PC-3 (cell line): ENCODE data around the gene SERPINF2. TPM values are rescaled to one million over a fixed set of nuclear protein-coding genes. Genes with fewer than 3 reads are reported as not detected.
"Not testable (repeated sequence)": the region's sequence is repeated elsewhere in the genome, so short reads cannot be mapped to it uniquely, and the experiment has no call there.

Experiments
- ATAC-seq: fragments of 200-7000 bp; cut with Tn5 transposase; 2 replicates; pipeline ENCODE4 v1.9.1; 2020; ENCODE audit warnings: mild to moderate bottlenecking, moderate library complexity
- BruUV-seq: library from RNA; stranded (reverse); fragments of 400-500 nt; replicated peaks from 2 replicates; lab custom pipeline; 2021; lab: Mats Ljungman, UMichigan
- CTCF ChIA-PET: fragments of 300-600 bp; sonication (Branson Sonifier 250); formaldehyde crosslinking; loops from one replicate; lab custom pipeline; 2022; ENCODE audit warnings: antibody characterized with exemption; lab: Charles Lee
- POLR2A ChIA-PET: fragments of 300-600 bp; sonication (Branson Sonifier 250); formaldehyde crosslinking; loops from one replicate; lab custom pipeline; 2022; ENCODE audit warnings: antibody characterized with exemption; ENCODE audit not compliant: unreplicated experiment; lab: Charles Lee
- DNase-seq: peaks from one replicate; pipeline ENCODE4 v3.0.0-alpha.2; 2015
- H2AFZ ChIP-seq: fragments of 300-600 bp; sonication (generic); 2 replicates; pipeline ENCODE4 v1.6.0; 2016; ENCODE audit warnings: antibody characterized with exemption, low read length
- H3F3A ChIP-seq: fragments of 300-600 bp; sonication (generic); one replicate; pipeline ENCODE4 v1.6.0; 2017; ENCODE audit warnings: antibody characterized with exemption, low read length, control low read depth, mild to moderate bottlenecking; ENCODE audit not compliant: unreplicated experiment
- H3K27ac ChIP-seq: fragments of 300-600 bp; sonication (generic); 2 replicates; pipeline ENCODE4 v1.5.1; 2016; ENCODE audit warnings: mild to moderate bottlenecking, low read length
- H3K27me3 ChIP-seq: fragments of 300-600 bp; sonication (generic); 2 replicates; pipeline ENCODE4 v1.6.1; 2016; ENCODE audit warnings: low read length, mixed read lengths
- H3K36me3 ChIP-seq: fragments of 300-600 bp; sonication (generic); 2 replicates; pipeline ENCODE4 v1.6.1; 2016; ENCODE audit warnings: low read depth, mixed run types, low read length, mixed read lengths
- H3K4me1 ChIP-seq: fragments of 300-600 bp; sonication (generic); 2 replicates; pipeline ENCODE4 v1.5.1; 2016; ENCODE audit warnings: low read length; ENCODE audit not compliant: insufficient read depth
- H3K4me2 ChIP-seq: fragments of 300-600 bp; sonication (generic); 2 replicates; pipeline ENCODE4 v1.6.0; 2016; ENCODE audit warnings: low read length
- H3K4me3 ChIP-seq: fragments of 300-600 bp; sonication (generic); 2 replicates; pipeline ENCODE4 v1.5.1; 2016; ENCODE audit warnings: mild to moderate bottlenecking, low read length, mixed read lengths
- H3K79me2 ChIP-seq: fragments of 300-600 bp; sonication (generic); 2 replicates; pipeline ENCODE4 v1.6.1; 2017; ENCODE audit warnings: low read length, mixed read lengths
- H3K9ac ChIP-seq: fragments of 300-600 bp; sonication (generic); 2 replicates; pipeline ENCODE4 v1.6.0; 2016; ENCODE audit warnings: mild to moderate bottlenecking, low read length
- H3K9me2 ChIP-seq: fragments of 300-600 bp; sonication (generic); replicated peaks from 2 replicates; pipeline ENCODE4 v1.6.1; 2016; ENCODE audit warnings: mixed run types, low read length, mixed read lengths
- H3K9me3 ChIP-seq: fragments of 300-600 bp; sonication (generic); 2 replicates; pipeline ENCODE4 v1.6.1; 2016; ENCODE audit warnings: low read length, mixed read lengths
- H4K20me1 ChIP-seq: fragments of 300-600 bp; sonication (generic); 2 replicates; pipeline ENCODE4 v1.6.1; 2016; ENCODE audit warnings: low read length, mixed read lengths
- CTCF ChIP-seq: fragments of 300-600 bp; sonication (generic); conservative IDR thresholded peaks from 2 replicates; pipeline ENCODE4 v1.5.1; 2017; ENCODE audit warnings: antibody characterized with exemption, low read depth, mild to moderate bottlenecking, low read length
- EZH2 ChIP-seq: fragments of 300-600 bp; sonication (generic); IDR thresholded peaks from one replicate; pipeline ENCODE4 v1.6.1; 2017; ENCODE audit warnings: antibody characterized with exemption, mild to moderate bottlenecking, low read length; ENCODE audit not compliant: unreplicated experiment
- EZH2phosphoT487 ChIP-seq: fragments of 300-600 bp; sonication (generic); IDR thresholded peaks from 2 replicates; pipeline ENCODE4 v1.6.1; 2018; ENCODE audit warnings: mild to moderate bottlenecking, antibody characterized with exemption, low read length, borderline replicate concordance
- intact Hi-C: fragments of 100-400 bp; cut with micrococcal nuclease; formaldehyde crosslinking; loops from 2 replicates; pipeline ENCODE4 v1.9.0; 2023
- total RNA-seq: library from RNA; depleted of rRNA; stranded (reverse); fragments of >200 nt; gene quantifications from 2 replicates; pipeline ENCODE4 v1.2.3, GENCODE V29; 2014

The SERPINF2 gene
- total RNA-seq, 1 experiment from 2014 or later = 2.5 TPM

GRCh38 chr17:1773000-1773695, 30.5 kb downstream of the SERPINF2 start:
- not testable (repeated sequence) for ATAC-seq

GRCh38 chr17:1773696-1774181, 31.1 kb downstream of the SERPINF2 start:
- Histone ChIP-seq H2AFZ (no peak overlapping the region), H3K9ac (no peak overlapping the region), H3F3A (no peaks in the 10 kb centered on the region), H3K4me3 (no peak overlapping the region), H3K27ac (no peak overlapping the region), H3K9me2 (no peaks in the 10 kb centered on the region), H3K36me3 (no peaks in the 10 kb centered on the region), H3K9me3 (no peaks in the 10 kb centered on the region), H3K27me3 (no peaks in the 10 kb centered on the region), H3K4me1 (no peaks in the 10 kb centered on the region), H3K79me2 (no peaks in the 10 kb centered on the region), H3K4me2 (no peak overlapping the region), H4K20me1 (no peaks in the 10 kb centered on the region)
- TF ChIP-seq EZH2 = no peak
- no peak for TF ChIP-seq EZH2phosphoT487
- no peak for TF ChIP-seq CTCF
- intact Hi-C loops = no loop called here
- DNase-seq (no peak), ATAC-seq (no peak)
- ChIA-PET POLR2A (no interaction called here), CTCF (no interaction called here)
- no TSS peak for BruUV-seq

More at GRCh38 chr17:1773000-1773695, 30.5 kb downstream of the SERPINF2 start:
- intact Hi-C loops, CTCF ChIA-PET, H3K9me2 ChIP-seq, H3K9me3 ChIP-seq, H3K4me3 ChIP-seq, H3K27me3 ChIP-seq, H3K79me2 ChIP-seq, H3K4me1 ChIP-seq, H4K20me1 ChIP-seq, H3K4me2 ChIP-seq, H3K9ac ChIP-seq, H2AFZ ChIP-seq, H3F3A ChIP-seq, DNase-seq, BruUV-seq, POLR2A ChIA-PET, H3K36me3 ChIP-seq, H3K27ac ChIP-seq: not testable (repeated sequence)

GRCh38 chr17:1774390-1775176, 31.9 kb downstream of the SERPINF2 start:
- Histone ChIP-seq H3K4me1 (peaks cover 4% of the 10 kb centered on the region), H4K20me1 (no peaks in the 10 kb centered on the region), H2AFZ (no peak overlapping the region), H3K9me2 (no peaks in the 10 kb centered on the region), H3K4me2 (no peak overlapping the region), H3K9ac (no peak overlapping the region), H3K79me2 (no peaks in the 10 kb centered on the region), H3K36me3 (no peaks in the 10 kb centered on the region), H3K27ac (no peak overlapping the region), H3K27me3 (no peaks in the 10 kb centered on the region), H3K9me3 (no peaks in the 10 kb centered on the region), H3K4me3 (no peak overlapping the region), H3F3A (no peaks in the 10 kb centered on the region)
- no TSS peak for BruUV-seq
- POLR2A ChIA-PET = no interaction called here
- DNase-seq (no peak), ATAC-seq (no peak)
- TF ChIP-seq CTCF (no peak), EZH2 (no peak), EZH2phosphoT487 (no peak)
- intact Hi-C loops = no loop called here
- CTCF ChIA-PET = no interaction called here
